ENCODE measurements around the gene GPR153.

The GPR153 gene

GRCh38 chr1:6285336-6285735 lies 24.4 kb upstream of the GPR153 start:
- TF ChIP-seq, protein P1, sequence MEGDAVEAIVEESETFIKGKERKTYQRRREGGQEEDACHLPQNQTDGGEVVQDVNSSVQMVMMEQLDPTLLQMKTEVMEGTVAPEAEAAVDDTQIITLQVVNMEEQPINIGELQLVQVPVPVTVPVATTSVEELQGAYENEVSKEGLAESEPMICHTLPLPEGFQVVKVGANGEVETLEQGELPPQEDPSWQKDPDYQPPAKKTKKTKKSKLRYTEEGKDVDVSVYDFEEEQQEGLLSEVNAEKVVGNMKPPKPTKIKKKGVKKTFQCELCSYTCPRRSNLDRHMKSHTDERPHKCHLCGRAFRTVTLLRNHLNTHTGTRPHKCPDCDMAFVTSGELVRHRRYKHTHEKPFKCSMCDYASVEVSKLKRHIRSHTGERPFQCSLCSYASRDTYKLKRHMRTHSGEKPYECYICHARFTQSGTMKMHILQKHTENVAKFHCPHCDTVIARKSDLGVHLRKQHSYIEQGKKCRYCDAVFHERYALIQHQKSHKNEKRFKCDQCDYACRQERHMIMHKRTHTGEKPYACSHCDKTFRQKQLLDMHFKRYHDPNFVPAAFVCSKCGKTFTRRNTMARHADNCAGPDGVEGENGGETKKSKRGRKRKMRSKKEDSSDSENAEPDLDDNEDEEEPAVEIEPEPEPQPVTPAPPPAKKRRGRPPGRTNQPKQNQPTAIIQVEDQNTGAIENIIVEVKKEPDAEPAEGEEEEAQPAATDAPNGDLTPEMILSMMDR (IDR thresholded peaks at IDR 0.05) = no peak

- TF ChIP-seq, protein P1 (IDR thresholded peaks at IDR 0.05) = no peak
These were observed 21.8 kb upstream of the GPR153 start for GRCh38 chr1:6282577-6283270.

GRCh38 chr1:6281511-6282402 lies 20.9 kb upstream of the GPR153 start:
- TF ChIP-seq, protein P1 (IDR thresholded peaks at IDR 0.05) = no peak

DNA sequence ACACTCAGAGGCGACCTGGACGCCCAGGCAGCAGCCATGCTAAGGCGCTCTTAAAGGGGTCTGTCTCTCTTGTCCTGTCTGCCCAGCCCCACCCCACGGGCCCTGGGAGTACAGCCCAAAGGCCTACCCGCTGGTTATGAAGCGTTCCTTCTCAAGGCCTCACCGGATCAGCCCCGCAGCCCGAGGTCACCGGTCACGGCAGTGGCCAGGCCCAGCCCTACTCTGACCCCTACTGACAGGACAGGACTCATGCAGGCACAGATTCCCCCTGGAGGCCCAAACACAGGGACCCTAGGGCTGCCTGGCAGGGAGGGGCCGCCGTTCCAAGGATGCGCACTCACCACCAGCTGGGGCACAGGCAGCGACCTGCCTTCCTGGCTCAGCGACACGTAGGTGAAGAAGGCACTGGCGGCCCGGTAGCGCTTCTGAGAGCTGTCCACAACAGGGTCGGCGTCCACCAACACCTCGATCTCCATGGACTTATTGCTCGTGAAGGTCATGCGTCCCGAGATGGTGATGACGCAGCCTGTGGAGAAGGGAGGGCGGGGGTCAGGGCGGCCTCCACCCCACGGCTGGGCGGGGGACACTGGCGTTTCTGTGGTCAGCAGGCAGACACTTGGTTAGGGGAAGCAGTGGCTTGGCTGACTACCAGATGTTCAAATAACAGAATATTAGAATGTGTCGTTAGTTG lies 20.0 kb upstream of the GPR153 start:
- TF ChIP-seq, protein P1 (IDR thresholded peaks at IDR 0.05) = 0 out of 2 replicates have a peak, but pooled peaks have one; percentile 18

- TF ChIP-seq, protein P1 (IDR thresholded peaks at IDR 0.05) = no peak
These were observed 18.9 kb upstream of the GPR153 start for GRCh38 chr1:6279613-6280383.

DNA sequence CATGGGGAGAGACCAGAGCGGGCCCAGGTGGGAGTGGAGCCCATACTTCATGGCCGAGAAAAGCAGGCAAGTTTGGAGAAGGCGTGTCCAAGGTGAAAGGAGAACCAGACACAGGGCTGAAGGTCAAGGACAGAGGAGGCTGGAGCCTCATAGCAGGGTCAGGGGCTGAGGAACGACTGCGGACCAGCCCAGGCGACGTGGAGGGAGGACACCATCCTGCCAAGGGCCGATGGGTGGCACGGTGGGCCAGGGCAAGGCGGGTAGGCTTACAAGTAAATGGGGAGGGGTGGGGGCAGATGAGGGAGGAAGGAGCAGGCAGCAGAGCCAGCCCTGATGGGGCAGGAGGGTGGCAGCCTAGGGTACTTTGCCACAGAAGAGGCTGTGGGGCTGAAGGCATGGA lies 18.2 kb upstream of the GPR153 start:
- TF ChIP-seq, protein P1 (IDR thresholded peaks at IDR 0.05) = no peak

GRCh38 chr1:6278263-6278662 lies 17.4 kb upstream of the GPR153 start:
- TF ChIP-seq, protein P1 (IDR thresholded peaks at IDR 0.05) = no peak

Data from LNCAP (cell line).